Stimulated activated CD8-positive, alpha-beta memory T cell treated with anti-CD3 and anti-CD28 coated beads, Interleukin-4, amount 100 ng/mL, for 1 hour (primary cell): ENCODE results near the gene FAM89A.
"Not testable (repeated sequence)": the region's sequence is repeated elsewhere in the genome, so short reads cannot be mapped to it uniquely, and the experiment has no call there.

ENCODE experiments used
- DNase-seq, 2 donors: peaks; one replicate each; pipeline ENCODE4 v3.0.0-alpha.2; 2020; ENCODE audit warnings: low read depth in 2 of 2, low spot score in 1 of 2

FAM89A gene

GRCh38 chr1:231057410-231057809 is 17.4 kb upstream of the FAM89A start:
- DNase-seq: no peak

GRCh38 chr1:231055271-231055670 is 15.2 kb upstream of the FAM89A start:
- no peak for DNase-seq

GRCh38 chr1:231053493-231054162 is 13.6 kb upstream of the FAM89A start:
- no peak for DNase-seq

- no peak for DNase-seq
Observed at GRCh38 chr1:231052777-231053176, 12.7 kb upstream of the FAM89A start.

GRCh38 chr1:231050932-231051331 is 10.9 kb upstream of the FAM89A start:
- not testable (repeated sequence) for DNase-seq

- no peak for DNase-seq
Observed at GRCh38 chr1:231050395-231050794, 10.3 kb upstream of the FAM89A start.

GRCh38 chr1:231049121-231049979 is 9.3 kb upstream of the FAM89A start:
- no peak for DNase-seq

- not testable (repeated sequence) for DNase-seq
Observed at GRCh38 chr1:231048419-231048818, 8.4 kb upstream of the FAM89A start.

GRCh38 chr1:231047529-231047928 is 7.5 kb upstream of the FAM89A start:
- DNase-seq: not testable (repeated sequence)

- DNase-seq: no peak
Observed at GRCh38 chr1:231046730-231047395, 6.8 kb upstream of the FAM89A start.

- DNase-seq: not testable (repeated sequence)
Observed at GRCh38 chr1:231045921-231046729, 6.1 kb upstream of the FAM89A start.

GRCh38 chr1:231045286-231045685 is 5.2 kb upstream of the FAM89A start:
- no peak for DNase-seq

- no peak for DNase-seq
Observed at GRCh38 chr1:231044588-231044987, 4.5 kb upstream of the FAM89A start.

- DNase-seq: no peak
Observed at GRCh38 chr1:231041719-231042261, 1.7 kb upstream of the FAM89A start.

GRCh38 chr1:231040800-231041718 is 1.0 kb upstream of the FAM89A start:
- DNase-seq: no peak

GRCh38 chr1:231039161-231040018 is 664 bp downstream of the FAM89A start:
- DNase-seq: no peak

GRCh38 chr1:231037585-231038517 is 2.2 kb downstream of the FAM89A start:
- DNase-seq: no peak

- no peak for DNase-seq
Observed at GRCh38 chr1:231036416-231036815, 3.6 kb downstream of the FAM89A start.
